H1 (cell line): ENCODE results near the gene NANOS3. TPM values are rescaled to one million over a fixed set of nuclear protein-coding genes. Genes with fewer than 3 reads are reported as not detected.

Experiments
- CTBP2 ChIP-seq: IDR thresholded peaks from 2 replicates; pipeline ENCODE4 v1.7.0; 2011; ENCODE audit warnings: borderline replicate concordance, mild to moderate bottlenecking, moderate library complexity, mixed read lengths, low read length; ENCODE audit not compliant: insufficient read depth, insufficient read length
- JUND ChIP-seq: IDR thresholded peaks from 2 replicates; pipeline ENCODE4 v1.6.1; 2011; ENCODE audit warnings: mild to moderate bottlenecking, improper control_type of control experiment, low read length
- RFX5 ChIP-seq: IDR thresholded peaks from 2 replicates; pipeline ENCODE4 v1.6.1; 2011; ENCODE audit warnings: low read depth, low read length, improper control_type of control experiment, borderline replicate concordance
- SIN3A ChIP-seq, 2 experiments: IDR thresholded peaks in 1 of 2; conservative IDR thresholded peaks in 1 of 2; 2 replicates each; pipeline ENCODE4 v1.6.1; 2011 to 2012; ENCODE audit warnings: low read length in 2 of 2, improper control_type of control experiment in 1 of 2, low read depth in 1 of 2, mild to moderate bottlenecking in 1 of 2
- polyA plus RNA-seq, 7 experiments: library from polyadenylated mRNA; depleted of rRNA in 3 of 7; stranded (reverse) in 5 of 7; unstranded in 2 of 7; fragments of >200 nt in 5 of 7; fragments of 200-250 nt in 2 of 7; gene quantifications; 1 replicate in 5 of 7; 2 replicates in 1 of 7; 4 replicates in 1 of 7; pipeline versions ENCODE4 v1.2.1 to v1.2.3, GENCODE V29; 2011 to 2013; ENCODE audit warnings: missing spikeins in 2 of 7, mixed read lengths in 2 of 7
- total RNA-seq: library from RNA; stranded (reverse); fragmentation: NEBNext Ultra II Directional; extraction: Animal tissue kit (Norgen Biotek cat#: 25700); gene quantifications from 2 replicates; pipeline ENCODE4 v1.2.1, GENCODE V29; 2021

The NANOS3 gene
- total and polyA plus RNA-seq, 2 of the 8 experiments (the other 6 are each of a cell fraction or from before 2014, with no cell fraction given) = 0.62 TPM; not detected in 1

- no peak for TF ChIP-seq SIN3A (conservative IDR thresholded peaks at IDR 0.05 in 1 of 2, IDR thresholded peaks at IDR 0.05 in 1 of 2; ENCODE audit: low read depth in 1 of 2, low read length in 2 of 2)
- no peak for TF ChIP-seq JUND
- no peak for TF ChIP-seq CTBP2
- no peak for TF ChIP-seq RFX5
Observed at GRCh38 chr19:13899912-13900584, 23.1 kb downstream of the NANOS3 start (continued).
